ENCODE measurements around the gene USP35. TPM values are rescaled to one million over a fixed set of nuclear protein-coding genes. Genes with fewer than 3 reads are reported as not detected.

Gene USP35
- total and polyA plus RNA-seq, 7 donors, result 1.3 to 7.1 (median 3.3) TPM

- DNase-seq (no peak), ATAC-seq (no peak)
- no peak for TF ChIP-seq CTCF (IDR thresholded peaks at IDR 0.05)
- Histone ChIP-seq H3K9me3 (no peaks in the 10 kb centered on the region), H3K4me3 (no peak overlapping the region), H3K27me3 (ENCODE audit: insufficient read depth in 3 of 3, low read length in 2 of 3) (no peaks in the 10 kb centered on the region), H3K4me1 (no peaks in the 10 kb centered on the region), H3K27ac (no peak overlapping the region), H3K36me3 (ENCODE audit: insufficient read depth in 1 of 2, low read depth in 1 of 2) (no peaks in the 10 kb centered on the region)
- WGBS, 3 donors, result 95 to 96% (median 95%) methylated on average over 8 of the region's 8 CpGs
- intact Hi-C loops (cut with DNase I), result no loop called here
Measured at GRCh38 chr11:78250099-78250498, 61.4 kb downstream of the USP35 start.

DNA sequence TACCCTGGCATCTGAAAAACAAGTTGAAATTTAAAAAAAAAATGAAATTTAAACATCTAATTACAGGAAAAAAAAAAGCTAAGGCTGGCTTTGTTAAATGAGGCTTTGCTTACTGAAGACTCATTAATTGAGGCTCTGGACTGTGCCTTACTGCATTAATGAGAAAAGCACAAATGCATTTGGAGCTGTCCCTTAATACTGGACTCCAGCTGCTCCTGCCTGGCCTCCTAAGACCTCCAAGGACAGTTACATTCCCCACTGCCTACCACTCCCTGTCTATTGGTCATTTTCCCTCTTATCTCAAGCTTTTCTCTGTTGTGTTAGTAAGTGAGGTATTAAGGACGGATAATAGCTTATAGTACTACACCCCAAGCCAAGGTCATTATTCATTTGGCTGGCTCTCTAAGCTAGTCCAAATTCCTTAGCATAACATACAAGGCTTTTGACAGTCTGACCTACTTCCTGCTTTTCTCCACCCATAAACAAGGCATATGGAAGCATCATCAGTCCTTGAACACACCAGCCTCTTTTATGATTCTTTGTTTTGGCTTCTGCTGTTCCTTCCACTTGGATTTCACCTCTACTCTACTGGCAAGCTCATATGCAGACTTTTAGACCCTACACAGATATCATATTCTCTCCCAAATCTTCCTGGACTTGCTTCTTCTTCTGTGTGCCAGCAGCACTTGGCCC is 62.5 kb downstream of the USP35 start:
- Histone ChIP-seq H3K27ac (no peak overlapping the region), H3K4me3 (no peak overlapping the region), H3K4me1 (no peaks in the 10 kb centered on the region), H3K36me3 (ENCODE audit: insufficient read depth in 1 of 2, low read depth in 1 of 2) (no peaks in the 10 kb centered on the region), H3K27me3 (ENCODE audit: insufficient read depth in 3 of 3, low read length in 2 of 3) (no peaks in the 10 kb centered on the region), H3K9me3 (no peaks in the 10 kb centered on the region)
- no peak for DNase-seq
- intact Hi-C loops (cut with DNase I), result no loop called here
- no peak for TF ChIP-seq CTCF (IDR thresholded peaks at IDR 0.05)
- ATAC-seq, result no peak
- 13 to 48% (median 16%) methylated on average over 1 of the region's 1 CpG for WGBS, 3 donors

- 94 to 97% (median 97%) methylated on average over 4 of the region's 4 CpGs for WGBS, 3 donors
- Histone ChIP-seq H3K4me3 (no peak overlapping the region), H3K36me3 (ENCODE audit: insufficient read depth in 1 of 2, low read depth in 1 of 2) (no peaks in the 10 kb centered on the region), H3K9me3 (no peaks in the 10 kb centered on the region), H3K4me1 (no peaks in the 10 kb centered on the region), H3K27me3 (ENCODE audit: insufficient read depth in 3 of 3, low read length in 2 of 3) (no peaks in the 10 kb centered on the region), H3K27ac (no peak overlapping the region)
- intact Hi-C loops (cut with DNase I), result no loop called here
- DNase-seq (no peak), ATAC-seq (no peak)
- TF ChIP-seq CTCF (IDR thresholded peaks at IDR 0.05), result no peak
Measured at GRCh38 chr11:78253797-78254196, 65.1 kb downstream of the USP35 start.

GRCh38 chr11:78254268-78254667 is 65.5 kb downstream of the USP35 start:
- H3K9me3 ChIP-seq, result no peaks in the 10 kb centered on the region
- DNase-seq (no peak), ATAC-seq (no peak)
- intact Hi-C loops (cut with DNase I), result no loop called here
- H3K27ac ChIP-seq, result no peak overlapping the region
- no peaks in the 10 kb centered on the region for H3K36me3 ChIP-seq (ENCODE audit: insufficient read depth in 1 of 2, low read depth in 1 of 2)
- TF ChIP-seq CTCF (IDR thresholded peaks at IDR 0.05), result no peak
- H3K27me3 ChIP-seq (ENCODE audit: insufficient read depth in 3 of 3, low read length in 2 of 3), result no peaks in the 10 kb centered on the region
- no peaks in the 10 kb centered on the region for H3K4me1 ChIP-seq
- 90 to 95% (median 93%) methylated on average over 4 of the region's 4 CpGs for WGBS, 3 donors
- H3K4me3 ChIP-seq, result no peak overlapping the region

- Histone ChIP-seq H3K4me3 (no peak overlapping the region), H3K36me3 (ENCODE audit: insufficient read depth in 1 of 2, low read depth in 1 of 2) (no peaks in the 10 kb centered on the region), H3K27me3 (ENCODE audit: insufficient read depth in 3 of 3, low read length in 2 of 3) (no peaks in the 10 kb centered on the region), H3K9me3 (no peaks in the 10 kb centered on the region), H3K4me1 (no peaks in the 10 kb centered on the region), H3K27ac (no peak overlapping the region)
- TF ChIP-seq CTCF (IDR thresholded peaks at IDR 0.05), result no peak
- intact Hi-C loops (cut with DNase I), result no loop called here
- 94 to 99% (median 97%) methylated on average over 2 of the region's 2 CpGs for WGBS, 3 donors
- ATAC-seq (no peak), DNase-seq (no peak)
Measured at GRCh38 chr11:78255919-78256318, 67.2 kb downstream of the USP35 start.
